Endothelial cell of hepatic sinusoid (primary cell): ENCODE results near the gene ADNP.

ENCODE experiments used
- in situ Hi-C: cut with HindIII; loops from 2 replicates; pipeline ENCODE4 v1.10.0; 2017; ENCODE audit warnings: low sequenced_read_pairs

ADNP gene

GRCh38 chr20:50933589-50933988 is 2.4 kb upstream of the ADNP start:
- in situ Hi-C loops: no loop called here

GRCh38 chr20:50932691-50933280 is 1.5 kb upstream of the ADNP start:
- in situ Hi-C loops: no loop called here

- in situ Hi-C loops: no loop called here
Measured at GRCh38 chr20:50932016-50932485, 814 bp upstream of the ADNP start.

- in situ Hi-C loops: no loop called here
Measured at GRCh38 chr20:50930976-50931305, 296 bp downstream of the ADNP start.

GRCh38 chr20:50930139-50930975 is 880 bp downstream of the ADNP start:
- in situ Hi-C loops: no loop called here

GRCh38 chr20:50929299-50930138 is 1.7 kb downstream of the ADNP start:
- in situ Hi-C loops: loop anchor here (10.0 kb wide), 1 partner anchor 135 kb away; the partner anchor contains the start of gene BCAS4

DNA sequence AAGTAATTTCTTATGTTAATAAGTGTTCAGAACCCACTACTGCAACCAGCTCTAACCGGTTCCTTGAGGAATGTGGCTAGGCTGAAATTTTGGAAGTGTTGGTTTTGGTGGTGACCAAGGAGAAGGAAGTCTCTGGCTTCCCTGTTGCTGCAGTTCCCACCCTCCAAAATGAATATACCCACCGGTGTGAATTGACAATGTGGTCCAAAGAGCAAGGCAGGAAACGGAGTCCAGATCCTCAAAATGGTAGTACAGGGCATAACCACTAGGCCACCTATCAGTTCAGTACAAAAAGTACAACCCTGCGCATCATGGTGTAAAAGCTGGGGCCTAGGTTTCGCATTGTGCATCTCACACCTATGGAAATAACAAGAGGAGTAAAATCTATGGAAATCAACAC is 2.8 kb downstream of the ADNP start:
- in situ Hi-C loops: loop anchor here (10.0 kb wide), 1 partner anchor 134 kb away; the partner anchor contains the start of gene BCAS4

- in situ Hi-C loops: loop anchor here (10.0 kb wide), 1 partner anchor 132 kb away; the partner anchor contains the start of gene BCAS4
Measured at GRCh38 chr20:50926530-50926929, 4.7 kb downstream of the ADNP start.

- in situ Hi-C loops: loop anchor here (10.0 kb wide), 1 partner anchor 130 kb away; the partner anchor contains the start of gene BCAS4
Measured at GRCh38 chr20:50924261-50924920, 6.8 kb downstream of the ADNP start.

GRCh38 chr20:50921803-50922501 is 9.3 kb downstream of the ADNP start:
- in situ Hi-C loops: loop anchor here (10.0 kb wide), 1 partner anchor 127 kb away; the partner anchor contains the start of gene BCAS4

DNA sequence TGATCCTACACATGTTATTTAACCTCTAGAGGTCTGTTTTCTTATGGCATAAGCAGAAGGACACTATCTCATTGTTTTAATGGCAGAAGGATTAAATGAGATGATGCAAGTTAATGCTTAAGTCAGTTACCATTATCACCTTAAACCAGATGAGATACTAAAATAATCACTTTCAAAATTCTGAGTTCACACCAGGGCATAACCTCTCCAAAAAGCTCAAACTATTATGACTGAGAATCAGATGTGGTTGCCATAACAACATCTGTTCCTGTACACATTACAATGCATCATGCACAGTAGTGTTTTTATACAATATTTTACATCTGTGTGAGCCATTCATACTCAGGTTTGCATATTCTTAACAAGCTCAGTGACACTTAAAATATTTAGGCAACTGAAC is 10.2 kb downstream of the ADNP start:
- in situ Hi-C loops: loop anchor here (10.0 kb wide), 1 partner anchor 126 kb away; the partner anchor contains the start of gene BCAS4

DNA sequence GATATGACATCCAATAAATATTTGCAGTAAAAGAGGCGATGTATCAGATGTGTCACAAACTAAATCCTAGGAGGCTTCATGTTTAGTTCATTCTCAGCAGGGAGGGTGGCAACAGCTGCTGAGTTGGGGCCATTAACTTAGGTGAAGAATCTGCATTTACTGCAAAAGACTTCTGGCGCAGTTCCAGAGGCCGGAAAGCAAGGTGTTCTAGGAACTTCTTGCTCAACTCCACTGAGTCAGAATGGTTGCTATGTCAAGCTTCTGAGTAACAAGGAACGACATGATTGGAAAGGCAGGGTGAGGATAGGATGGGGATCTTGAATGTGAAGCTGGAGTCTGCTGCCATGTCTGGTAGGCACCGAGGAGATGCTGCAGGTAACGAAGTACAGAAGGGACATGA is 11.7 kb downstream of the ADNP start:
- in situ Hi-C loops: loop anchor here (5.0 kb wide), 2 partner anchors 58 to 103 kb away; partner anchors contain the start of gene KCNG1

- in situ Hi-C loops: loop anchor here (5.0 kb wide), 2 partner anchors 59 to 104 kb away; partner anchors contain the start of gene KCNG1
Measured at GRCh38 chr20:50918403-50918802, 12.8 kb downstream of the ADNP start.

DNA sequence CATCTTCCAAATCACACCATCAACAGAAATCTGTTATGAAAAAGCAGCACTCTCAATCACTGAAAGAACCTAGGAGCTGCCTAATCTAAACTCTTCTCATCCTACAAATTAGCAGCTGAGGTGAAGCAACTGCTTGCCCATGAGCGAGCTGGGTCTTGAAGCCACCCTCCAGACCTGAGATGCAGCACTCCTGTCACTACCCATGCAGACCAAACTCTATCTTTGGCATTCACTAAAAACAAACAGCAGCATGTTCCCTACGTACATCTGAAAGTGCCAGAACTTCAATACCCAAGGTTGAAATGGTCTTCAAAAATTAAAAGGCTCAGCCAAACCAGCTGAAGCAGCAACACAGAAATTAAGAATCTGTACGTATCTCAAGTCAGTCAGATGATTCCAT is 14.3 kb downstream of the ADNP start:
- in situ Hi-C loops: loop anchor here (5.0 kb wide), 2 partner anchors 60 to 105 kb away; partner anchors contain the start of gene KCNG1

GRCh38 chr20:50916257-50916656 is 15.0 kb downstream of the ADNP start:
- in situ Hi-C loops: loop anchor here (5.0 kb wide), 2 partner anchors 61 to 106 kb away; partner anchors contain the start of gene KCNG1

GRCh38 chr20:50915424-50915823 is 15.8 kb downstream of the ADNP start:
- in situ Hi-C loops: loop anchor here (5.0 kb wide), 2 partner anchors 62 to 107 kb away; partner anchors contain the start of gene KCNG1

DNA sequence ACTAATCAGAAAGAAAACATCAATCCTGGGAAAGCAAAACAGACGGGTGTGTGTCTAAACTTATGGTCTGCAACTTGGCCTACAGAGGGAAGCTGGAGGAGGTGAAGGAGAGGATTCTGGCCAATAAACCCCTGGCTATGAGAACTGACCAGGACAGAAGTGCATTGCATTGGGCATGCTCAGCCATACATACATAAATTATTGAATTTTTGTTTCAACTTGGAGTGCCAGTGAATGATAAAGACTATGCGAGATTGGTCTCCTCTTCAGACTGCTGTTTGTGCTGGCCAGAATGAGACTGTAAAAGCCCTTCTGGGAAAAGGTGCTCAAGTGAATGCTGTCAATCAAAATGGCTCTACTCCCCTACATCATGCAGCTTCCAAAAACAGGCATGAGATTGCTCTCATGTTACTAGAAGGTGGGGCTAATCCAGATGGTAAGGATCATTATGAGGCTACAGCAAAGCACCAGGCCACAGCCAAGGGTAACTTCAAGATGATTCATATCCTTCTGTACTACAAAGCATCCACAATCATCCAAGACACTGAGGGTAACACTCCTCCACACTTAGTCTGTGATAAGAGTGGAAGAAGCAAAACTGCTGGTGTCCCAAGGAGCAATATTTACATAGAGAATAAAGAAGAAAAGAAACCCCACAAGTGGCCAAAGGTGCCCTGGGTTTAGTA is 17.4 kb downstream of the ADNP start:
- in situ Hi-C loops: no loop called here

DNA sequence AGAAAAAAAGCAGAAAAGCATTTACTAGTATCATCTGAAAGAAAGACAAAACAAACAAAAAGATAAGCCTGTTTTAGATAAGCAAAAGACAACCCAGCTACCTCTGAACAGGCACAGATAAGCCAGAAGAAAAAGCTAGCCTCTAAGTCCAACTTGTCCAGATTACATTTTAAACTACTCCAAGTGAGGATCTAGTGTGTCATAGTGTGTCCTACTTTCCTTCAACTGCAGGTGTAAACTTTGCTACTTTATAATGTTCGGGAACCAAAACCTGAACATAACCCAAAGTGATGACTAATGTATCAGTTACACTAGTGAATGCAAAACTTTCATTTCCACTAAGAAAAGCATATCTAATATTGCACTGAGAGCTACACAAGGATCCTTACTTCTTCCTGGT is 19.5 kb downstream of the ADNP start:
- in situ Hi-C loops: no loop called here

DNA sequence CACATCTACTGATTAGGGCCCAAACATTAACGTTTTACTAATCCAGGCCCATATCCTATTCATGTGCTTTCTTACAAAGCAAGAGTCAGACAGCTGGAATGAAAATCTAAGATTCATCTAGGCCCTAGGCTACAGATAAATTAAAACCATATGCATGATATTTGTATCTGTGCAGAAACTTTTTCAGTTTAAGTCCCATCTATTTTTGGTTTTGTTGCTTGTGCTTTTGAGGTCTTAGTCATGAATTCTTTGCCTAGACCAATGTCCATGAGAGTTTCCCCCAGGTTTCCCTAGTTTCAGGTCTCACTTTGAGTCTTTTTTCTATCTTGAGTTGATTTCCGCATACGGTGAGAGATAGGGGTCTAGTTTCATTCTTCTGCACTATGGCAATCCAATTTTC is 20.2 kb downstream of the ADNP start:
- in situ Hi-C loops: no loop called here
